Endothelial cell of umbilical vein (primary cell): ENCODE results near the gene TRIML1. TPM values are rescaled to one million over a fixed set of nuclear protein-coding genes. Genes with fewer than 3 reads are reported as not detected.

Experiments used
- BruUV-seq: library from RNA; stranded (reverse); fragments of 400-500 nt; replicated peaks from 2 replicates; lab custom pipeline; 2021; lab: Mats Ljungman, UMichigan
- CTCF ChIA-PET: fragments of 300-600, 350-600 bp; sonication (Branson Sonifier 250); formaldehyde crosslinking; loops from one replicate; lab custom pipeline; 2021; ENCODE audit warnings: antibody characterized with exemption, inconsistent platforms; lab: Charles Lee
- POLR2A ChIA-PET: fragments of 300-600, 350-600 bp; sonication (Branson Sonifier 250); formaldehyde crosslinking; loops from one replicate; lab custom pipeline; 2021; ENCODE audit warnings: antibody characterized with exemption, inconsistent platforms; lab: Charles Lee
- DNase-seq: peaks from one replicate; pipeline ENCODE4 v3.0.0-alpha.2; 2011; ENCODE audit warnings: low read depth, low spot score
- FAIRE-seq: peaks from 2 replicates; lab custom pipeline; 2011; peaks lifted over from hg19 to GRCh38; lab: Jason Lieb, UNC
- H2AFZ ChIP-seq: 2 replicates; pipeline ENCODE4 v1.6.0; 2012; ENCODE audit warnings: low read depth, low read length, control low read depth, inconsistent platforms
- H3K27ac ChIP-seq: 2 replicates; pipeline ENCODE4 v1.5.1; 2011; ENCODE audit warnings: low read depth, mild to moderate bottlenecking, control low read depth, low read length, moderate library complexity; ENCODE audit not compliant: insufficient read depth
- H3K27me3 ChIP-seq, 2 experiments: 2 replicates each; pipeline versions ENCODE4 v1.6.0 to v1.6.1; 2011; ENCODE audit warnings: low read length in 2 of 2, mixed read lengths in 1 of 2; ENCODE audit not compliant: control insufficient read depth in 2 of 2, insufficient read depth in 2 of 2
- H3K36me3 ChIP-seq, 2 experiments: 2 replicates in 1 of 2; 3 replicates in 1 of 2; pipeline ENCODE4 v1.5.1; 2011; ENCODE audit warnings: low read length in 2 of 2, mild to moderate bottlenecking in 1 of 2, moderate library complexity in 1 of 2; ENCODE audit not compliant: control insufficient read depth in 2 of 2, insufficient read depth in 2 of 2; ENCODE audit errors: extremely low read depth in 1 of 2
- H3K4me1 ChIP-seq: 3 replicates; pipeline ENCODE4 v1.5.1; 2011; ENCODE audit warnings: mild to moderate bottlenecking, low read length; ENCODE audit not compliant: control insufficient read depth, insufficient read depth; ENCODE audit errors: extremely low read depth
- H3K4me2 ChIP-seq: 2 replicates; pipeline ENCODE4 v1.6.1; 2011; ENCODE audit warnings: low read length, control low read depth, mixed read lengths; ENCODE audit not compliant: insufficient read depth
- H3K4me3 ChIP-seq, 3 experiments: fragments of 200-600 bp in 1 of 3; sonication (generic), shearing (Covaris generic) in 1 of 3; replicated peaks in 1 of 3; 2 replicates each; pipeline ENCODE4 v1.5.1; 2011 to 2016; ENCODE audit warnings: control low read depth in 3 of 3, low read length in 3 of 3, mild to moderate bottlenecking in 2 of 3, inconsistent platforms in 1 of 3, low read depth in 1 of 3, moderate library complexity in 1 of 3; ENCODE audit not compliant: insufficient read depth in 1 of 3
- H3K79me2 ChIP-seq: 2 replicates; pipeline ENCODE4 v1.6.0; 2012; ENCODE audit warnings: low read length, inconsistent platforms; ENCODE audit not compliant: control insufficient read depth, insufficient read depth
- H3K9ac ChIP-seq: replicated peaks from 2 replicates; pipeline ENCODE3; 2011; ENCODE audit warnings: low read length, control low read depth; ENCODE audit not compliant: insufficient read depth; ENCODE audit errors: extremely low read depth
- H3K9me1 ChIP-seq: replicated peaks from 3 replicates; pipeline ENCODE4 v1.6.0; 2011; ENCODE audit warnings: mild to moderate bottlenecking, low read length; ENCODE audit not compliant: control insufficient read depth, insufficient read depth; ENCODE audit errors: extremely low read depth
- H3K9me3 ChIP-seq: replicated peaks from 2 replicates; pipeline ENCODE4 v1.5.1; 2012; ENCODE audit warnings: low read length, inconsistent platforms; ENCODE audit not compliant: control insufficient read depth, insufficient read depth
- H4K20me1 ChIP-seq: replicated peaks from 2 replicates; pipeline ENCODE3; 2011; ENCODE audit warnings: mild to moderate bottlenecking, low read length; ENCODE audit not compliant: control insufficient read depth, insufficient read depth; ENCODE audit errors: extremely low read depth
- EZH2 ChIP-seq: IDR thresholded peaks from 2 replicates; pipeline ENCODE4 v1.6.1; 2012; ENCODE audit warnings: borderline replicate concordance, low read depth, mild to moderate bottlenecking, moderate library complexity, low read length, inconsistent platforms; ENCODE audit not compliant: severe bottlenecking
- JUN ChIP-seq: IDR thresholded peaks from 2 replicates; pipeline ENCODE4 v1.6.1; 2011; ENCODE audit warnings: borderline replicate concordance, low read depth; ENCODE audit not compliant: insufficient read length, insufficient read depth
- POLR2A ChIP-seq: IDR thresholded peaks from 2 replicates; pipeline ENCODE4 v1.6.1; 2012; ENCODE audit warnings: low read depth, mild to moderate bottlenecking, control low read depth, low read length
- POLR2AphosphoS5 ChIP-seq: IDR thresholded peaks from 2 replicates; pipeline ENCODE4 v1.6.1; 2012; ENCODE audit warnings: low read depth, mild to moderate bottlenecking, control low read depth, low read length, moderate library complexity; ENCODE audit not compliant: insufficient read depth
- dilution Hi-C: fragments of 300-500 bp; cut with MboI; formaldehyde crosslinking; loops from one replicate; pipeline ENCODE4 v1.15.0; 2019; ENCODE audit warnings: low sequenced_read_pairs; ENCODE audit not compliant: extremely low pct_ligation_motif_present
- intact Hi-C: fragments of 100-400 bp; cut with micrococcal nuclease; formaldehyde crosslinking; loops from one replicate; pipeline ENCODE4 v1.10.0; 2022
- polyA plus RNA-seq, 4 experiments: library from polyadenylated mRNA; depleted of rRNA in 3 of 4; stranded (reverse) in 3 of 4; unstranded in 1 of 4; fragments of >200 nt; gene quantifications; 2 replicates each; pipeline versions ENCODE4 v1.2.1 to v1.2.3, GENCODE V29; 2011 to 2012; ENCODE audit warnings: missing spikeins in 1 of 4
- total RNA-seq: library from RNA; stranded (reverse); gene quantifications from 2 replicates; pipeline ENCODE4 v1.2.3, GENCODE V29; 2021
- TF ChIP-seq, protein P1 (sequence below): IDR thresholded peaks from 2 replicates; pipeline ENCODE4 v1.6.1; 2011; ENCODE audit not compliant: insufficient read depth, insufficient read length
- TF ChIP-seq, protein P2 (sequence below), 2 donors: IDR thresholded peaks; 1 replicate in 1 of 2; 2 replicates in 1 of 2; pipeline ENCODE4 v1.5.1; 2011; ENCODE audit warnings: low read length in 2 of 2, mild to moderate bottlenecking in 2 of 2, moderate library complexity in 2 of 2, control low read depth in 1 of 2, inconsistent platforms in 1 of 2, low read depth in 1 of 2; ENCODE audit not compliant: insufficient read depth in 1 of 2; ENCODE audit errors: extremely low read depth in 1 of 2

TRIML1 gene
- total and polyA plus RNA-seq, 2 donors (not counting 3 experiments of a cell fraction or from before 2014, with no cell fraction given) = not detected

DNA sequence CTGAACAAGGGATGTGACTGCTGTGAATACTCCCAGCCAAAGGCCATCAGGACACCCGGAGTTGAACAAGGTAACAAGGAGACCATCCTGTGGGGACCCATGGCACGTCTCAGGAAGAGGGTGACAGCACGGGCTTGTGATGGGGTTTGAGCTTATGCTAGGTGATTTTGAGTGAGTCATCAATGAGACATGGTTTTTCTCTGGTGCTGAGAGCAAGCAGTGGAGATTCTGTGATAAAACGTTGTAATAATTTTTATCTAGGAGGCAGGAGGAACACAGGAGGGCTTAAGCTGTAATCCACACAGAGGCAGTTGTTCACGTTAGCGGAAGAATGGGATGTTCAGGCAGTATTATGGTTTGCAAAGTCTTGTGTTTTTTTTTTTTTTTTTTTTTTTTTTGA lies 36.0 kb downstream of the TRIML1 start:
- TF ChIP-seq, protein P1, sequence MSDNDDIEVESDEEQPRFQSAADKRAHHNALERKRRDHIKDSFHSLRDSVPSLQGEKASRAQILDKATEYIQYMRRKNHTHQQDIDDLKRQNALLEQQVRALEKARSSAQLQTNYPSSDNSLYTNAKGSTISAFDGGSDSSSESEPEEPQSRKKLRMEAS = no peak
- TF ChIP-seq EZH2 = no peak
- no peak for TF ChIP-seq POLR2A
- TF ChIP-seq POLR2AphosphoS5 = no peak
- no peak for TF ChIP-seq JUN
- TF ChIP-seq, protein P2, sequence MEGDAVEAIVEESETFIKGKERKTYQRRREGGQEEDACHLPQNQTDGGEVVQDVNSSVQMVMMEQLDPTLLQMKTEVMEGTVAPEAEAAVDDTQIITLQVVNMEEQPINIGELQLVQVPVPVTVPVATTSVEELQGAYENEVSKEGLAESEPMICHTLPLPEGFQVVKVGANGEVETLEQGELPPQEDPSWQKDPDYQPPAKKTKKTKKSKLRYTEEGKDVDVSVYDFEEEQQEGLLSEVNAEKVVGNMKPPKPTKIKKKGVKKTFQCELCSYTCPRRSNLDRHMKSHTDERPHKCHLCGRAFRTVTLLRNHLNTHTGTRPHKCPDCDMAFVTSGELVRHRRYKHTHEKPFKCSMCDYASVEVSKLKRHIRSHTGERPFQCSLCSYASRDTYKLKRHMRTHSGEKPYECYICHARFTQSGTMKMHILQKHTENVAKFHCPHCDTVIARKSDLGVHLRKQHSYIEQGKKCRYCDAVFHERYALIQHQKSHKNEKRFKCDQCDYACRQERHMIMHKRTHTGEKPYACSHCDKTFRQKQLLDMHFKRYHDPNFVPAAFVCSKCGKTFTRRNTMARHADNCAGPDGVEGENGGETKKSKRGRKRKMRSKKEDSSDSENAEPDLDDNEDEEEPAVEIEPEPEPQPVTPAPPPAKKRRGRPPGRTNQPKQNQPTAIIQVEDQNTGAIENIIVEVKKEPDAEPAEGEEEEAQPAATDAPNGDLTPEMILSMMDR (IDR thresholded peaks at IDR 0.05; ENCODE audit: extremely low read depth in 1 of 2, insufficient read depth in 1 of 2, low read depth in 1 of 2, low read length in 2 of 2) = no peak
- FAIRE-seq (no peak), DNase-seq (no peak)
- no peak overlapping the region for H2AFZ ChIP-seq
- H3K36me3 ChIP-seq = no peaks in the 10 kb centered on the region
- no peaks in the 10 kb centered on the region for H3K79me2 ChIP-seq
- no peak overlapping the region for H3K9ac ChIP-seq
- H4K20me1 ChIP-seq = no peaks in the 10 kb centered on the region
- no TSS peak for BruUV-seq
- ChIA-PET CTCF (no interaction called here), POLR2A (no interaction called here)
- no peaks in the 10 kb centered on the region for H3K9me1 ChIP-seq
- H3K4me1 ChIP-seq = no peaks in the 10 kb centered on the region
- no peak overlapping the region for H3K4me2 ChIP-seq
- no peak overlapping the region for H3K27ac ChIP-seq
- dilution Hi-C loops (no loop called here), intact Hi-C loops (no loop called here)
- H3K4me3 ChIP-seq = no peak overlapping the region
- peaks cover 4% of the 10 kb centered on the region for H3K9me3 ChIP-seq
- H3K27me3 ChIP-seq = no peaks in the 10 kb centered on the region
